Measurements from ENCODE around the gene TANC1.

The TANC1 gene

GRCh38 chr2:159118115-159118858, 149.8 kb downstream of the TANC1 start:
- peak; percentile 43 to 63 (median 57) for DNase-seq (ENCODE audit: low read depth in 3 of 3)

GRCh38 chr2:159118859-159119500, 150.5 kb downstream of the TANC1 start:
- DNase-seq (ENCODE audit: low read depth in 3 of 3): no peak

GRCh38 chr2:159119652-159120257, 151.3 kb downstream of the TANC1 start:
- no peak for DNase-seq (ENCODE audit: low read depth in 3 of 3)

GRCh38 chr2:159123786-159124185, 155.3 kb downstream of the TANC1 start:
- no peak for DNase-seq (ENCODE audit: low read depth in 3 of 3)

- DNase-seq (ENCODE audit: low read depth in 3 of 3): peak in 1 of 3 experiments; percentile 8
Observed at GRCh38 chr2:159124441-159124911, 156.0 kb downstream of the TANC1 start.

GRCh38 chr2:159124931-159125467, 156.6 kb downstream of the TANC1 start:
- DNase-seq (ENCODE audit: low read depth in 3 of 3): no peak

GRCh38 chr2:159125858-159126257, 157.4 kb downstream of the TANC1 start:
- DNase-seq (ENCODE audit: low read depth in 3 of 3): no peak

- no peak for DNase-seq (ENCODE audit: low read depth in 3 of 3)
Observed at GRCh38 chr2:159126432-159127022, 158.1 kb downstream of the TANC1 start.

GRCh38 chr2:159128191-159128590, 159.8 kb downstream of the TANC1 start:
- DNase-seq (ENCODE audit: low read depth in 3 of 3): no peak

GRCh38 chr2:159129269-159129668, 160.8 kb downstream of the TANC1 start:
- no peak for DNase-seq (ENCODE audit: low read depth in 3 of 3)

GRCh38 chr2:159129824-159130223, 161.4 kb downstream of the TANC1 start:
- DNase-seq (ENCODE audit: low read depth in 3 of 3): no peak

GRCh38 chr2:159130302-159130701, 161.9 kb downstream of the TANC1 start:
- DNase-seq (ENCODE audit: low read depth in 3 of 3): no peak

GRCh38 chr2:159131267-159131913, 162.9 kb downstream of the TANC1 start:
- DNase-seq (ENCODE audit: low read depth in 3 of 3): no peak

- no peak for DNase-seq (ENCODE audit: low read depth in 3 of 3)
Observed at GRCh38 chr2:159131914-159132281, 163.5 kb downstream of the TANC1 start.

- DNase-seq (ENCODE audit: low read depth in 3 of 3): no peak
Observed at GRCh38 chr2:159133797-159134196, 165.4 kb downstream of the TANC1 start.

- no peak for DNase-seq (ENCODE audit: low read depth in 3 of 3)
Observed at GRCh38 chr2:159134979-159135378, 166.5 kb downstream of the TANC1 start.

- no peak for DNase-seq (ENCODE audit: low read depth in 3 of 3)
Observed at GRCh38 chr2:159136391-159136790, 168.0 kb downstream of the TANC1 start.

GRCh38 chr2:159137511-159138241, 169.2 kb downstream of the TANC1 start:
- DNase-seq (ENCODE audit: low read depth in 3 of 3): no peak

- no peak for DNase-seq (ENCODE audit: low read depth in 3 of 3)
Observed at GRCh38 chr2:159138642-159139182, 170.3 kb downstream of the TANC1 start.

- no peak for DNase-seq (ENCODE audit: low read depth in 3 of 3)
Observed at GRCh38 chr2:159139216-159139933, 170.9 kb downstream of the TANC1 start.

Data from stimulated activated CD4-positive, alpha-beta T cell treated with anti-CD3 and anti-CD28 coated beads, TNF-alpha, amount 100 ng/mL, for 4 hours (primary cell).